ENCODE results near the gene TP53BP2.
"Not testable (repeated sequence)": the region's sequence is repeated elsewhere in the genome, so short reads cannot be mapped to it uniquely, and the experiment has no call there.

Gene TP53BP2

DNA sequence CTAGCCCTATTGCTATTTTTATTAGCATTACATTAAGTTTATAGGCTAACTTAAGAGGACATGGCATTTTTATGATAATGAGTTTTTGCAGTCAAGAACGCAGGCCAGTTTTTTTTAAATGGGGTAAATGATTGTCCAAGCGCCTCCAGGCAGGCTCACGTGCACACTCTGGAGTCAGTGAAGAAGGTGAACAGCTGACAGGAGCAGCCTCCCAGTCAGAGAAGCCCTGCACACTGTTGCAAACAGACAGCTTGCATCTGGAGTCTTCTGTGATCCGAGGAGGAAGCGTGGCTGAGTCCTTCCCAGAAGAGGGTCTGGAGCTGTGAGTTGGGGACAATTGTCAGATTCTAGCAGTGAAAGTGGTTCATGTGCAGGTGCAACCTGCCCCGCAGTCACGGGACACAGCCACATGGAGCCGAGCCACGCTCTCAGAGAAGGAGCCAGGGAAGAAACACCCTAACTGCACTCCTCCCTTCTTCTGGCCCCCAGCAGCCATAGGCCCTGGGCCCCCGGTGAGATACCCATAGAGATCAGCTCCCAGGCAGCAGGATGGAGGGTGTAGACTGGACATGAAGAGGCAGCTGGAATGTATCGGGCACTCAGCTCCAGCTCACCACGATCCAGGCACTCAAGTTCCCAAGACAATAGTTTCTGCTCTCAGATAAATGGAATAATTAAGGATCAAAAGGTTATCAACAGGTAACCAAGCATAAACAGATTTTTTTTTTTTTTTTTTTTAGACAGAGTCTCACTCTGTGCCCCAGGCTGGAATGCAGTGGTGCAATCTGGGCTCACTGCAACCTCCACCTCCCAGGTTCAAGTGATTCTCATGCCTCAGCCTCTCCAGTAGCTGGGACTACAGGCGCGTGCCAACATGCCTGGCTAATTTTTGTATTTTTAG, 107.0 kb downstream of the TP53BP2 start:
- no peak for DNase-seq

- DNase-seq = no peak
These were observed 108.4 kb downstream of the TP53BP2 start for GRCh38 chr1:223737342-223737741.

GRCh38 chr1:223736638-223737037, 109.1 kb downstream of the TP53BP2 start:
- DNase-seq = not testable (repeated sequence)

DNA sequence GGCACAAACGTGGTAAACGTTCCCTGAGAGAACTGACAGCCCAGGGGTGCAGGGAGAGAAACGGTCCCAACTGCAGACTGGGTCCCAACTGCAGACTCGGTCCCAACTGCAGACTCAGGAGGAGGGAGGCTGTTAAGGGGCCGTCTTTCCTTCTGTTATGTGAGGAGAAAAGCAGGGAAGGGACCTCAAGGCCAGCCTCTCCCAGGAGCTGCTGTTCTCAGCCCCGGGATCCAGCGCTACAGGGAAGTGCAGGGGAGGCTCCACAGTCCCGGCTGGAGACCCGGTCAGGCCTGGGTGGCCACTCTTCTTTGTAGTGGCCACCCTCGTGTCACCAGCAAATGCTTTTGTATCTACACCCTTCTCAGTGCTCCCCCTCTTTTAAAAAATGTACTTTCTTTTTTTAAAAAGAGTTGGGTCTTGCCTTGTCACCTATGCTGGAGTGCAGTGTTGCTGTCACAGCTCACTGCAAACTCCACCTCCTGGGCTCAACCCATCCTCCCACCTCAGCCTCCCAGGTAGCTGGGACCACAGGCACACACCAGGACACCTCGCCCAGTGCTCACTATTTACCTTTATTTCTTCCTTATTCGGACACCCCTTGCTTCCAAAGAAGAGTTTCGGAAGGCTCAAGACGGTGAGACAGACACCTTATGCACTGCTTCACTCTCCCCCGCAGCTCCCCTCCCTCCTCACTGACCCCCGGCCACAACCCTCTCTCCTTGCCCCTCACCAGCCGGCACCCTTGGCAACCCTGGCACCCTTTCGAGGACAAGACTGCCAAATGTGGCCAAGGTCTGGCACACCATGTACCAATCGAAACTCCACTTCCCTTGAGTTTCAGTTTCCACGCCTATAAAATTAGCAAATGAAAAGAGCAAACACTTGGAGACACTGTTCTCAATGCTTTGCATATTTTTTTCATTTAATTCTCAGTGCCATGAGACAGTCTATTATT, 111.6 kb downstream of the TP53BP2 start:
- no peak for DNase-seq

GRCh38 chr1:223732993-223733798, 112.6 kb downstream of the TP53BP2 start:
- no peak for DNase-seq

- DNase-seq = no peak
These were observed 114.5 kb downstream of the TP53BP2 start for GRCh38 chr1:223731133-223731770.

GRCh38 chr1:223730479-223731132, 115.1 kb downstream of the TP53BP2 start:
- no peak for DNase-seq

DNA sequence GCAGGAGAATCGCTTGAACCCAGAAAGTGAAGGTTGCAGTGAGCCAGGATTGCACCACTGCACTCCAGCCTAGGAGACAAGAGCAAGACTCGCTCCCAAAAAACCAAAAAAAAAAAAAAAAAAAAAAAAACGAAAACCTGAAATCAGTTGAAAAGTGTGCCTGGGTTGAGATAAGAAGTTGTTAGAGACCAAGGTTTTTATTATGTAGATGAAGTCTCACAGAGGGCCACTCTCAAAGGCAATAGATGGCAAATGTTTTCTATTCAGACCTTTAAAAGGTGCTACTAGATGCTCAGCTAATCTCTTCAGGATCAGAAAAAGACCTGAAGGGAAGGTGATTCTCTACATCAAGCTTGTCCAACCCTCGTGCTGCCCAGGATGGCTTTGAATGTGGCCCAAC, 115.8 kb downstream of the TP53BP2 start:
- no peak for DNase-seq
